Smooth muscle cell (in vitro differentiated cells): ENCODE data around the gene PALM3. TPM values are rescaled to one million over a fixed set of nuclear protein-coding genes. Genes with fewer than 3 reads are reported as not detected.

Source experiments
- DNase-seq: peaks from one replicate; lab custom pipeline; 2025; ENCODE audit not compliant: unreplicated experiment; lab: John Stamatoyannopoulos, UW
- H2AFZ ChIP-seq: fragments of 200-600 bp; sonication (generic); 2 replicates; pipeline ENCODE4 v1.6.0; 2016; ENCODE audit warnings: antibody characterized with exemption, low read depth, mild to moderate bottlenecking
- H3F3A ChIP-seq: fragments of 200-600 bp; sonication (generic); 2 replicates; pipeline ENCODE4 v1.6.0; 2017; ENCODE audit warnings: antibody characterized with exemption, low read depth
- H3K27ac ChIP-seq: fragments of 200-600 bp; sonication (generic); 2 replicates; pipeline ENCODE4 v1.5.1; 2016; ENCODE audit warnings: low read depth, mild to moderate bottlenecking
- H3K27me3 ChIP-seq: fragments of 200-600 bp; sonication (generic); 2 replicates; pipeline ENCODE4 v1.6.1; 2016; ENCODE audit warnings: low read depth, mild to moderate bottlenecking
- H3K36me3 ChIP-seq: fragments of 200-600 bp; sonication (generic); 2 replicates; pipeline ENCODE4 v1.5.1; 2016; ENCODE audit warnings: low read depth
- H3K4me1 ChIP-seq: fragments of 200-600 bp; sonication (generic); 2 replicates; pipeline ENCODE4 v1.5.1; 2016; ENCODE audit warnings: low read depth
- H3K4me2 ChIP-seq: fragments of 200-600 bp; sonication (generic); 2 replicates; pipeline ENCODE4 v1.6.0; 2016; ENCODE audit warnings: mild to moderate bottlenecking
- H3K4me3 ChIP-seq: fragments of 200-600 bp; sonication (generic); 2 replicates; pipeline ENCODE4 v1.5.1; 2016; ENCODE audit warnings: mild to moderate bottlenecking
- H3K79me2 ChIP-seq: fragments of 200-600 bp; sonication (generic); 2 replicates; pipeline ENCODE4 v1.6.0; 2016; ENCODE audit warnings: low read depth, mild to moderate bottlenecking
- H3K9ac ChIP-seq: fragments of 200-600 bp; sonication (generic); 2 replicates; pipeline ENCODE4 v1.6.0; 2016; ENCODE audit warnings: low read depth
- H3K9me3 ChIP-seq: fragments of 200-600 bp; sonication (generic); replicated peaks from 2 replicates; pipeline ENCODE4 v1.5.1; 2016; ENCODE audit warnings: low read depth
- H4K20me1 ChIP-seq: fragments of 200-600 bp; sonication (generic); 2 replicates; pipeline ENCODE4 v1.6.0; 2016; ENCODE audit warnings: low read depth
- WGBS: methylation state at CpG from one replicate; pipeline ENCODE4 v1.1.7; 2016; ENCODE audit warnings: low lambda C conversion rate; 5-methylcytosine and 5-hydroxymethylcytosine counted together
- polyA plus RNA-seq: library from polyadenylated mRNA; unstranded; fragments of >200 nt; fragmentation: Nextera tagmentation; extraction: Ambion mirVana; gene quantifications from 2 replicates; pipeline ENCODE4 v1.2.1, GENCODE V29; 2016
- total RNA-seq: library from RNA; depleted of rRNA; stranded (reverse); fragments of >200 nt; gene quantifications from 2 replicates; pipeline ENCODE4 v1.2.3, GENCODE V29; 2014
- TF ChIP-seq, protein P1 (sequence below): fragments of 200-600 bp; sonication (generic); IDR thresholded peaks from 2 replicates; pipeline ENCODE4 v1.5.1; 2017; ENCODE audit warnings: borderline replicate concordance, mild to moderate bottlenecking, antibody characterized with exemption; ENCODE audit not compliant: insufficient read depth, poor library complexity, severe bottlenecking

PALM3 gene
- total and polyA plus RNA-seq, 2 experiments from 2014 or later = 0.55 TPM; not detected in 1

DNA sequence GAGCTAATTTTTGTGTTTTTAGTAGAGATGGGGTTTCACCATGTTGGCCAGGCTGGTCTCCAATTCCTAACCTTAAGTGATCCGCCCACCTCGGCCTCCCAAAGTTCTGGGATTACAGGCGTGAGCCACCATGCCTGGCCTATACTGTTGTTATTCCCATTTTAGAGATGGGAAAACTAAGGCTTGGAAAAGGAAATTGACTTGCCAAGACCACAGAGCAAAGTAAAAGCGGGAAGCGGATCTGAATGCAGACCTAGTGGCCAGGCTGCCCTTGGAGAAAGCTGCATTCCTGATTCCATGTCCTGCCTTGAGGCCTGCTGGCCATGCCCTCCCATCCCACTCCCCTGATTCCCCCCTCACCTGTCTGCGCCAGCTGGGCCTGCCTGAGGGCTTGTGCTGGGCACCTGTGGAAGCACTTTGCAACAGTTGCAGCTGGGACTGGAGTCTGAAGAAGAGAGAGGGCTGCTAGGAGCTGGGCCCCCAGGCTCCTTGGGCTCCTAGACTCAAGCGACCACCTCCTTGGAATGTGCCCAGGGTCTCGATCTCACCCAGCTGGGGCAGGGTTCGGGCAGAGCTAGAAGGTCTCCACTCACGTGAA, 5.7 kb downstream of the PALM3 start:
- Histone ChIP-seq H3K9me3 (no peaks in the 10 kb centered on the region), H3K9ac (no peak overlapping the region), H3K36me3 (no peaks in the 10 kb centered on the region), H3K27ac (no peak overlapping the region), H3F3A (no peaks in the 10 kb centered on the region), H3K27me3 (peaks cover 9% of the 10 kb centered on the region), H3K79me2 (no peaks in the 10 kb centered on the region), H4K20me1 (no peaks in the 10 kb centered on the region), H3K4me1 (no peaks in the 10 kb centered on the region), H3K4me2 (no peak overlapping the region), H3K4me3 (no peak overlapping the region), H2AFZ (no peak overlapping the region)
- TF ChIP-seq, protein P1, sequence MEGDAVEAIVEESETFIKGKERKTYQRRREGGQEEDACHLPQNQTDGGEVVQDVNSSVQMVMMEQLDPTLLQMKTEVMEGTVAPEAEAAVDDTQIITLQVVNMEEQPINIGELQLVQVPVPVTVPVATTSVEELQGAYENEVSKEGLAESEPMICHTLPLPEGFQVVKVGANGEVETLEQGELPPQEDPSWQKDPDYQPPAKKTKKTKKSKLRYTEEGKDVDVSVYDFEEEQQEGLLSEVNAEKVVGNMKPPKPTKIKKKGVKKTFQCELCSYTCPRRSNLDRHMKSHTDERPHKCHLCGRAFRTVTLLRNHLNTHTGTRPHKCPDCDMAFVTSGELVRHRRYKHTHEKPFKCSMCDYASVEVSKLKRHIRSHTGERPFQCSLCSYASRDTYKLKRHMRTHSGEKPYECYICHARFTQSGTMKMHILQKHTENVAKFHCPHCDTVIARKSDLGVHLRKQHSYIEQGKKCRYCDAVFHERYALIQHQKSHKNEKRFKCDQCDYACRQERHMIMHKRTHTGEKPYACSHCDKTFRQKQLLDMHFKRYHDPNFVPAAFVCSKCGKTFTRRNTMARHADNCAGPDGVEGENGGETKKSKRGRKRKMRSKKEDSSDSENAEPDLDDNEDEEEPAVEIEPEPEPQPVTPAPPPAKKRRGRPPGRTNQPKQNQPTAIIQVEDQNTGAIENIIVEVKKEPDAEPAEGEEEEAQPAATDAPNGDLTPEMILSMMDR = no peak
- WGBS = 93% methylated on average over 10 of the region's 10 CpGs
- no peak for DNase-seq

DNA sequence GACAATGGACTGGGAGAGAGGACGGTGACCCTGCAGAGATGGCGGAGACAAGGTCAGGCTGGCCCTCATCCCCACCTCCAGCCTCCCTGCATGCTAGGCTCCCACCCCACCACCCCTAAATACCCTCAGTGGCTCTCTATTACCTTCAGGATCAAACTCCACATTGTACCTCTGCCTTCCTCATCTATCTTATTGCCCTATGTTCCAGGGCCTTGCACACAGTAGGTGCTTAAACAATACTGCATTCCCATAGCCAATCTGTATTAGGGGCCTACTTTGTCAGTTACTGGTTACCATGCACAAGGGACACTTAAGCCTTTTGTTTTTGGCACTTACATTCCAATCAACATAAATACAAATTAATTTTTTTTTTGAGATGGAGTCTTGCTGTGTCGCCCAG, 6.5 kb downstream of the PALM3 start:
- WGBS = 90% methylated on average over 3 of the region's 3 CpGs
- Histone ChIP-seq H3K36me3 (no peaks in the 10 kb centered on the region), H3K27ac (no peak overlapping the region), H3K9me3 (no peaks in the 10 kb centered on the region), H3F3A (no peaks in the 10 kb centered on the region), H3K9ac (no peak overlapping the region), H4K20me1 (no peaks in the 10 kb centered on the region), H3K27me3 (peaks cover 9% of the 10 kb centered on the region), H3K4me2 (no peak overlapping the region), H3K4me1 (no peaks in the 10 kb centered on the region), H2AFZ (no peak overlapping the region), H3K79me2 (no peaks in the 10 kb centered on the region), H3K4me3 (no peak overlapping the region)
- no peak for DNase-seq
- TF ChIP-seq, protein P1 = no peak

DNA sequence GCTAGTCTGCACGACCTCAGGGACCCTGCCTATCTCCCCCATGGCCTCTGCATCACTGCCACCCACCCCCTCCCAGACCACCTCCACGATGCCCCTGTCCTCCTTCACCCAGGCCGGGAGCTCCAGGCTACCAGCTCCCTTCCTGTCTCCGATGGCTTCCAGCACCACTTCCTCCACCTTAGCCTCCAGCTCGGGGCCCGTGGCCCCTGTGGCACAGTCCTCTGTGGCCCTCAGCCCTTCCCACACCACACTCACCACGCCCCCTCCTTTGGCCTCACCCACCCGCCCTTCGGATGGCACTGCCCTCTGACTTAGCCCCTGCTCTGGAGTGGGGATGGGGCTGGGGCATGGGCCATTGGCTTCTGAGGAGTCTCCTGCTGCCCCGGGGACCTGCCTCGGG, 7.2 kb downstream of the PALM3 start:
- Histone ChIP-seq H4K20me1 (no peaks in the 10 kb centered on the region), H3K4me1 (no peaks in the 10 kb centered on the region), H3F3A (no peaks in the 10 kb centered on the region), H3K4me2 (no peak overlapping the region), H3K9ac (no peak overlapping the region), H2AFZ (no peak overlapping the region), H3K27ac (no peak overlapping the region), H3K4me3 (no peak overlapping the region), H3K36me3 (no peaks in the 10 kb centered on the region), H3K9me3 (no peaks in the 10 kb centered on the region), H3K27me3 (peaks cover 9% of the 10 kb centered on the region), H3K79me2 (no peaks in the 10 kb centered on the region)
- WGBS = 92% methylated on average over 9 of the region's 11 CpGs
- TF ChIP-seq, protein P1 = no peak
- no peak for DNase-seq

DNA sequence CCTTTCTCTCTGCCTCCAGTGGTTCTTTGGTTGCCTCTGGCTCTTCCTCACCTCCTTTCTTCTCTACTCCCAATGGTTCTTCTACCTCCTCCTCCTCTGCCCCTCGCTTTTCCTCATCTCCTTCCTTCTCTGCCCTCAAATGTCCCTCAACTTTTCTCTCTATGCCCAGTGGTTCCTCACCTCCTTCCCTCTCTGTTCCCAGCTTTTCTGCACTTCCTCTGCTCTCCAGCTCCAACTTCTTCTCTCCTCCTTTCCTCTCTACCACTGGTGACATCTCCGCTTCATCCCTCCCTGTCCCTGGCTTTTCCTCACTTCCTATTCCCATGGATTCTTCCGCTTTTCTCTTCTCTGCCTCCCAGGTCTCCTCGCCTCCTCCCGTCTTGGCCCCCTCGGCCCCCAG, 7.8 kb downstream of the PALM3 start:
- Histone ChIP-seq H3K4me1 (no peaks in the 10 kb centered on the region), H3F3A (no peaks in the 10 kb centered on the region), H3K9me3 (no peaks in the 10 kb centered on the region), H3K4me3 (no peak overlapping the region), H3K9ac (no peak overlapping the region), H3K36me3 (no peaks in the 10 kb centered on the region), H2AFZ (no peak overlapping the region), H4K20me1 (no peaks in the 10 kb centered on the region), H3K27ac (no peak overlapping the region), H3K27me3 (peaks cover 9% of the 10 kb centered on the region), H3K79me2 (no peaks in the 10 kb centered on the region), H3K4me2 (no peak overlapping the region)
- WGBS = 95% methylated on average over 6 of the region's 6 CpGs
- TF ChIP-seq, protein P1 = no peak
- no peak for DNase-seq
